TTC549 (cell line): ENCODE data around the gene ACCS.

Experiments used
- FAIRE-seq: peaks from 2 replicates; lab custom pipeline; 2012; peaks lifted over from hg19 to GRCh38; lab: Jason Lieb, UNC

ACCS gene, protein sequence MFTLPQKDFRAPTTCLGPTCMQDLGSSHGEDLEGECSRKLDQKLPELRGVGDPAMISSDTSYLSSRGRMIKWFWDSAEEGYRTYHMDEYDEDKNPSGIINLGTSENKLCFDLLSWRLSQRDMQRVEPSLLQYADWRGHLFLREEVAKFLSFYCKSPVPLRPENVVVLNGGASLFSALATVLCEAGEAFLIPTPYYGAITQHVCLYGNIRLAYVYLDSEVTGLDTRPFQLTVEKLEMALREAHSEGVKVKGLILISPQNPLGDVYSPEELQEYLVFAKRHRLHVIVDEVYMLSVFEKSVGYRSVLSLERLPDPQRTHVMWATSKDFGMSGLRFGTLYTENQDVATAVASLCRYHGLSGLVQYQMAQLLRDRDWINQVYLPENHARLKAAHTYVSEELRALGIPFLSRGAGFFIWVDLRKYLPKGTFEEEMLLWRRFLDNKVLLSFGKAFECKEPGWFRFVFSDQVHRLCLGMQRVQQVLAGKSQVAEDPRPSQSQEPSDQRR

DNA sequence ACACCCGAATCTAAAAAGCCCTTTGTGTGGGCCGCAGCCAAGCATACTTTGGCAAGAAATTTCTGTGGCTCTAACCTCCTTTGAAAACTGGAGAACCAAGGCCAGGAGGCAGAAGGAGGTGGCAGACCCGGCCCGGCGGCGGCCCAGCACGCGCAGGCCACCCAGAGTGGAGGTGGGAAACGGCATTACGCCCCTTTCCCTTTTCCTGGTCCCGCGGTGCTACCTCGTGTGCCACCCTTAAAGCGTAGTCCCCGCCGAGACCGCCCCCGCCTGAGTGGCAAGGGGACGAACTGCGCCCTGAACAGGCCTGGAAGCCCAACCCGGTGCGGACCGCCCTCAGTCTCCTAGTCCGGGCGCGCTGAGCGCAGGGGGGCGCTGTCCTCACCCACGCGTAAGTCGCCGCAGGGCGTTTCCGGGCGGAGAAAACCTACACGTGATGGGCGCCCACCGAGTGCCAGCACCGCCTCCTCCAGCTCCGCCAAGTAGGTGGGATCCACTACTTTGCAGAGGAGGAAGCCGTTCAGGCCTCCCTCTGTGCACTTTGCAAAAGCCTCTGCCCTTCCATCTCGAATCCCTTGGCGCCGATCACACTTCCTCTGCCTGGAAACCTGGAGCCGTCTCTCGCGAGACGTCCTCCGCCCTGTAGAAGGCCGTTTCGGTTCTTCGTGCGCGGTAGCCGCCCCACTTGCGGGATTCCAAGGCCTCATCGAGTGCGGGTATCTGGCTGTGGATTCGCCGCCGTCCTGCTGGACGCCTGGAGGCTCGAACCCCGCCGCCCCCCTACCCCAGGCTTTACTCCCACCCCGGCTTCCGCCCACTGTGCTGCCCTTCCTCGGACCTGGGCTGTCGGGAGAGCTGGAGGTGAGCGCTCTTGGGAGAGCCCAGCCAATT is at the start of gene ACCS:
Gene ACCS, plus strand, starts transcription at position 430 of the 891 bp plus-strand sequence. CDS start 1,358 bp downstream, outside the sequence.
- FAIRE-seq: no peak

DNA sequence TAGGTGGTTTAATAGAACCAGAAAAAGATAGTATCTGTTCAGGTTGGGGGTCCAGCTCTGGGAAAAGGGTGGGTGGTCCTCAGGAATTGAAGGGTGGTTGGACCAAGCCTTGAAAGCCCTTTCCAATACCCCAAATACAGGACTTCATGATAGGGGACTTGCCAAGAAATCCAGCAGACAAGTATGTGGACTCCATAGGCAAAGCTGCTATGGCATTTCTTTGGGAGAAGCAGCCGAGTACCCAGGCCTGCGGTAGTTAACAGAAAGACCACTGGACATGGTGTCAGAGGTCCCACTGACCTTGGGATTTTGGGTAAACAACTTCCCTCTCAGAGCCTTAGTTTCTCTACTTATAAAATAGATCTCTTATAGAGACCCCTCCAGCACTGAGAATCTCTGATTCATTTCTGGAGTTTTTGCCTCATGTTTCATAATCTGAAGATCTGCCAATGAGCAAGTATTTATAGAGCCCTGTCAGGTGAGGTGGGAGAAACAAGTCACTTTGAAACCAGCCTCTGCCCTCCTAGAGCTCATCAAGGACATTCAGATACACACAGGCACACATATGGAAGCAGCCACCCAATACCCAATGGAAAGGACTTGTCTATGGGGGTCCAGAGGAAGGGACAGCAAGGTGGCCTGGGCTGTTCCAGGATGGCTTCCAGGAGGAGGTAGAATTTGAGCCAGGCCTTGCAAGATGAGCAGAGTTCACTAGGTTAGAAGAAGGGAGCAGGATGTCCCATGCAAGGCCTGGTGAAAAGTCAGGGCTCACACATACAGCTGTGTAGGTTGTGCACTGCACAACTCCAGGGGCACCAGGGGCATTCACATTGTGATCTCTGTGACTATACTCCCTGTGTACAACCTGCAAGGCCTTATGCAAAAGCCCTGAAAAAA is 49.3 kb upstream of the ACCS start:
- FAIRE-seq: no peak

DNA sequence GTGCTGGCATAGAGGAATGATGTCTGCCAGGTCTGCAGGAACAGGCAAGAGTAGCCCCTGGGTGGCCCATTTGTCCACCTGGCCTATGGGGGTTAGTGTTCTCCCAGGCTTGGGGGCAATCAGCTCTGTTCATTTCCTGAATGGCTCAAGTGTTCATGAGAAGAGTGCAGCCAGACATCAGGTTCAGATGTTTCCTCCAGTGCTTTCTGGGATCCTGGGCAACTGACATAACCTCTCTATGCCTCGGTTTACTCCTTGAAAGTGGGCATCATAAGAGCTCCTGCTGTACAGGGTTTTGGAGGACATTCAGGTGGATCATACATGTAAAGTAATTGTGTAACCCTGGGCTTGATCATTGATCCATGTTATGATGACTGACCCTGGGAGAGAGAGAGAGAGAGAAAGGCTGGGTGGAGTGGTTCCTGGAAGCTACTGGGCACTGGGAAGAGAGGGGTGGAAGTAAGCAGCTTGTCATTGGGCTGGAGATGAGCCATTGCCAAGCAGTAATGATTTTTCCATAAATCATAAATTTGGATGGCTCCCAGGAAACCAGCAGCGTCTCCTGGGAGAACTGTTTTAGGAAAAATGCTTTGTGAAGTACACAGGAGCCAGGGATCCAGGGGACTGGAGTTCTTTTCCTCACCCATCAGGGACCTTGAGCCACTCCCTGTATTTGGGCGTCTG is 48.5 kb upstream of the ACCS start:
- FAIRE-seq: no peak

DNA sequence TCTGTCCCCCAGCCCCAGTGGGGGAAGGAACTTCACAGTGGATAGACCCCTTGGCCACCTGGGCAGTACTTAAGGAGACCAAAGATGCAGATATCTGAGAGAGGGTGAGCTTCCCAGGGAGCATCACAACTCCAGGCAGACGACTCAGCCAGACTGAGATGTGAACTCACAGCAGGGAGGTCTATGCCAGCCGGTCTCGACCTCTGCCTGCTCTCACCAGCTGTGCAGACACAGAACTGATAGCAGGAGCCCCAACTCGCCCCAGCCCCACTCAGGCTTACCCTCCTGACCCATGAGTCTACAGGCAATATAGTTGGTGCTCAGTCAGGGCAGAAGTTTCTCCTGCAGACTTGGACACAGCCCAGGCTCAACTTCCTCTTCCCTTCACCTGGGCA is 47.9 kb upstream of the ACCS start:
- no peak for FAIRE-seq

GRCh38 chr11:44018829-44019228 is 47.2 kb upstream of the ACCS start:
- no peak for FAIRE-seq

DNA sequence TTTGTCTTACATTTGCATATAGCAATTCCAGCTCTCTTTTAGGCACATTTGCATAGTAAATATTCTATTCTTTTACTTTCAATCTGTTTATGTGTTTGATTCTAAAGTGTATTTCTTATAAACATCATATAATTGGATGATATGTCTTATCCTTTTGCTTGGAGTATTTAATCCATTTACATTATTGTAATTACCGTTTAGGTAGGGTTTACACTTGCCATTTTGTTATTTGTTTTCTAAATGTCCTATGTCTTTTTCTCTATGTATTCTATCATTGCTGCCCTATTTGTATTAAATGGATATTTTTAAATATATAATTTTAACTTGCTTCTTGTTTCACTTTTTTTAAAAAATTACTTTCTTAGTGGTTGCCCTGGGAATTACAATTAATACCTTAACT is 41.1 kb upstream of the ACCS start:
- FAIRE-seq: no peak

- no peak for FAIRE-seq
Observed at GRCh38 chr11:44025727-44026126, 40.3 kb upstream of the ACCS start.

- no peak for FAIRE-seq
Observed at GRCh38 chr11:44028401-44028800, 37.7 kb upstream of the ACCS start.

DNA sequence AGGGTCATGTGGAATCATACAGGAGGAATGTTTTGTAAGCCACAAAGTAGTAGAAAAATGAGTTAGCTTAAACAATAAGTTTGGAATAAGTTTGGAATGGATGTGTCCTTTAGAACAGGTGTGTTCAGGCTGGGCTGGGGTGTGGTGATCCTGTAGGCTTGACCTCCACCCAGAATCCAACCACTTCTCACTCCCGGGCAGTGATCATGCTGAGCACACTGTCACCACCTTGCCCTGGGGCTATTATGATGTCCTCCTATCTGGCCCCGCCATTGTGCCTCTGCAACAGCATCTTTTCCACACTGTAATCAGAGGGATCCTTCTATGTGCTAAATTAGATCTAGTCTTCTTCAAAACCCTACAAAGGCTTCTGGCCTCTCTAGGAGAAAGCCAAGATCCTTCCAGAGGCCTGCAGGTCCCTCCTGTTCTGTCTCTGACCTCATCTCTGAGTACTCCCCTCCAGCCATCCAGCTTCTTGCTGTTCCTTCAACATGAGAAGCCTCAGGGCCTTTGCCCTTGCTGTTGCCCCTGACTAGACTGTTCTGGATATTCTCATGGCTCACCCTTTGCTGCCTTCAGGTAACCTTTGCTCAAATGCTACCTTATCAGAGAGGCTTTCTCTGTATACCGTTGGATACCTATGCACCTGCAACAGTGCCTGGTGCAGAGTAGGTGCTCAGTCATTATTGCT is 37.1 kb upstream of the ACCS start:
- no peak for FAIRE-seq

GRCh38 chr11:44029507-44029845 is 36.6 kb upstream of the ACCS start:
- FAIRE-seq: no peak

GRCh38 chr11:44029977-44030911 is 35.8 kb upstream of the ACCS start:
- no peak for FAIRE-seq

DNA sequence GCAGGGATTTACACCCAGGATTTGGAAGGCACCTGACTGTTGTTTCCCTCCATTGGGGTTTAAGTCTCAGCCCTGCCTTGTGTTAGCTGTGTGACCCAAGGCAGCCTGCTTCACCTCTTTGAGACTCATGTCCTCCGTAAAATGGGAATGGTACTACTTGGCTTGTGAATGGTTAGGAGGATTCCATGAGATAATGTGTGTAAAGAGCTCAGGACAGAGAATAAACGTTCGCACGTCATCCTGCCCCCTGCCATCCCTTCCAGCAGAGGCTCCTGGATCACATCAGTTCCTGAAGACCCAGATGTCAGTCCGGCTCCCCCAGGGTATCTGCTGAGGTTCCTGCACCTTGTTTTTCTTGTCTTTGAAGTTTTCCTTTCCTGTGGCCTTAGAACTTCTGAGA is 35.1 kb upstream of the ACCS start:
- FAIRE-seq: no peak

GRCh38 chr11:44031549-44031948 is 34.5 kb upstream of the ACCS start:
- no peak for FAIRE-seq

GRCh38 chr11:44032299-44033085 is 33.6 kb upstream of the ACCS start:
- FAIRE-seq: no peak

GRCh38 chr11:44033411-44033850 is 32.6 kb upstream of the ACCS start:
- no peak for FAIRE-seq

GRCh38 chr11:44033856-44034255 is 32.2 kb upstream of the ACCS start:
- FAIRE-seq: no peak

GRCh38 chr11:44034639-44035038 is 31.4 kb upstream of the ACCS start:
- no peak for FAIRE-seq

- no peak for FAIRE-seq
Observed at GRCh38 chr11:44036811-44037657, 29.0 kb upstream of the ACCS start.
